CD14-positive monocyte (primary cell): ENCODE results near the gene NUDCD3. TPM values are rescaled to one million over a fixed set of nuclear protein-coding genes. Genes with fewer than 3 reads are reported as not detected.

ENCODE experiments used
- DNase-seq, 3 donors: peaks; one replicate each; pipeline ENCODE4 v3.0.0-alpha.2; 2011 to 2022
- H2AFZ ChIP-seq: 2 replicates; pipeline ENCODE4 v1.6.0; 2012; ENCODE audit warnings: mild to moderate bottlenecking, low read depth, low read length, inconsistent platforms; ENCODE audit not compliant: insufficient read depth, poor library complexity, severe bottlenecking
- H3K27ac ChIP-seq, 2 donors: 1 replicate in 1 of 2; 2 replicates in 1 of 2; pipeline ENCODE4 v1.5.1; 2012 to 2013; ENCODE audit warnings: low read length in 2 of 2, control low read depth in 1 of 2, inconsistent platforms in 1 of 2, low read depth in 1 of 2, mild to moderate bottlenecking in 1 of 2
- H3K27me3 ChIP-seq, 2 donors: one replicate each; pipeline versions ENCODE4 v1.6.0 to v1.6.1; 2011 to 2013; ENCODE audit warnings: low read length in 2 of 2; ENCODE audit not compliant: control insufficient read depth in 2 of 2, insufficient read depth in 2 of 2
- H3K36me3 ChIP-seq, 2 donors: replicated peaks in 1 of 2; 1 replicate in 1 of 2; 2 replicates in 1 of 2; pipeline versions ENCODE4 v1.5.1 to v1.6.1; 2012 to 2013; ENCODE audit warnings: low read length in 2 of 2, control low read depth in 1 of 2, inconsistent platforms in 1 of 2, mild to moderate bottlenecking in 1 of 2; ENCODE audit not compliant: insufficient read depth in 2 of 2, control insufficient read depth in 1 of 2
- H3K4me1 ChIP-seq, 2 donors: 1 replicate in 1 of 2; 2 replicates in 1 of 2; pipeline versions ENCODE4 v1.5.1 to v1.6.1; 2012 to 2013; ENCODE audit warnings: low read length in 2 of 2, control low read depth in 1 of 2, inconsistent platforms in 1 of 2, mild to moderate bottlenecking in 1 of 2, moderate library complexity in 1 of 2; ENCODE audit not compliant: insufficient read depth in 2 of 2, control insufficient read depth in 1 of 2
- H3K4me2 ChIP-seq: replicated peaks from 2 replicates; pipeline ENCODE3; 2012; ENCODE audit warnings: low read length, moderate library complexity, mild to moderate bottlenecking; ENCODE audit not compliant: poor library complexity, severe bottlenecking; ENCODE audit errors: extremely low read depth
- H3K4me3 ChIP-seq, 3 experiments: fragments of 200-600 bp in 1 of 3; sonication (generic) in 1 of 3; replicated peaks in 1 of 3; 1 replicate in 2 of 3; 2 replicates in 1 of 3; pipeline ENCODE4 v1.5.1; 2011 to 2013; ENCODE audit warnings: low read length in 3 of 3, mild to moderate bottlenecking in 3 of 3, control low read depth in 2 of 3, low read depth in 2 of 3, inconsistent platforms in 1 of 3, moderate library complexity in 1 of 3
- H3K79me2 ChIP-seq: 2 replicates; pipeline ENCODE4 v1.6.0; 2012; ENCODE audit warnings: mild to moderate bottlenecking, control low read depth, inconsistent platforms, low read length, moderate library complexity; ENCODE audit not compliant: insufficient read depth
- H3K9ac ChIP-seq: 2 replicates; pipeline ENCODE4 v1.6.0; 2017; ENCODE audit warnings: low read length, mild to moderate bottlenecking; ENCODE audit not compliant: insufficient read depth, poor library complexity, severe bottlenecking
- H3K9me3 ChIP-seq, 2 donors: replicated peaks in 1 of 2; 1 replicate in 1 of 2; 2 replicates in 1 of 2; pipeline versions ENCODE4 v1.5.1 to v1.6.1; 2012 to 2013; ENCODE audit warnings: low read length in 2 of 2, control low read depth in 1 of 2; ENCODE audit not compliant: control insufficient read depth in 1 of 2, insufficient read depth in 1 of 2
- H4K20me1 ChIP-seq: 2 replicates; pipeline ENCODE4 v1.6.0; 2012; ENCODE audit warnings: mild to moderate bottlenecking, low read length, control low read depth, moderate library complexity; ENCODE audit not compliant: insufficient read depth
- H3K27ac Mint-ChIP-seq, 7 donors: one replicate each; pipeline ENCODE4 v1.8.0; 2020; ENCODE audit warnings: mild to moderate bottlenecking in 7 of 7, mixed read lengths in 7 of 7, moderate library complexity in 6 of 7, inconsistent platforms in 2 of 7
- H3K27me3 Mint-ChIP-seq, 3 donors: one replicate each; pipeline ENCODE4 v1.8.0; 2021 to 2022; ENCODE audit warnings: low read depth in 3 of 3, mild to moderate bottlenecking in 3 of 3, mixed read lengths in 3 of 3, moderate library complexity in 3 of 3, inconsistent platforms in 1 of 3
- H3K36me3 Mint-ChIP-seq, 2 donors: one replicate each; pipeline ENCODE4 v1.8.0; 2020; ENCODE audit warnings: mixed read lengths in 2 of 2, inconsistent platforms in 1 of 2, mild to moderate bottlenecking in 1 of 2
- H3K4me1 Mint-ChIP-seq: one replicate; pipeline ENCODE4 v1.8.0; 2020; ENCODE audit warnings: mild to moderate bottlenecking, mixed read lengths
- H3K4me3 Mint-ChIP-seq, 2 donors: one replicate each; pipeline ENCODE4 v1.8.0; 2020; ENCODE audit warnings: mild to moderate bottlenecking in 2 of 2, mixed read lengths in 2 of 2, moderate library complexity in 1 of 2
- H3K9me3 Mint-ChIP-seq, 7 donors: one replicate each; pipeline ENCODE4 v1.8.0; 2020 to 2022; ENCODE audit warnings: mixed read lengths in 7 of 7, mild to moderate bottlenecking in 6 of 7, moderate library complexity in 6 of 7, inconsistent platforms in 2 of 7
- WGBS: methylation state at CpG from one replicate; pipeline ENCODE4 v1.1.5; 2013; ENCODE audit warnings: missing lambda C conversion rate; ENCODE audit not compliant: insufficient coverage; 5-methylcytosine and 5-hydroxymethylcytosine counted together
- intact Hi-C, 2 donors: fragments of 100-400 bp; cut with micrococcal nuclease; formaldehyde crosslinking; loops; one replicate each; pipeline versions ENCODE4 v1.15.0 to v1.15.1; 2023
- polyA plus RNA-seq, 3 donors: library from polyadenylated mRNA; depleted of rRNA in 1 of 3; unstranded in 2 of 3; stranded (reverse) in 1 of 3; fragments of 300-500 nt in 2 of 3; fragments of >200 nt in 1 of 3; fragmentation: Illumina TruSeq in 2 of 3; gene quantifications; 1 replicate in 2 of 3; 2 replicates in 1 of 3; pipeline ENCODE4 v1.2.3, GENCODE V29; 2012 to 2021
- TF ChIP-seq, protein P1 (sequence below): fragments of 200-600 bp; IDR thresholded peaks from one replicate; pipeline ENCODE4 v1.8.0; 2022; ENCODE audit warnings: antibody characterized with exemption, mild to moderate bottlenecking

The NUDCD3 gene
- polyA plus RNA-seq, 3 donors: 13.6 to 26.5 (median 21.6) TPM

DNA sequence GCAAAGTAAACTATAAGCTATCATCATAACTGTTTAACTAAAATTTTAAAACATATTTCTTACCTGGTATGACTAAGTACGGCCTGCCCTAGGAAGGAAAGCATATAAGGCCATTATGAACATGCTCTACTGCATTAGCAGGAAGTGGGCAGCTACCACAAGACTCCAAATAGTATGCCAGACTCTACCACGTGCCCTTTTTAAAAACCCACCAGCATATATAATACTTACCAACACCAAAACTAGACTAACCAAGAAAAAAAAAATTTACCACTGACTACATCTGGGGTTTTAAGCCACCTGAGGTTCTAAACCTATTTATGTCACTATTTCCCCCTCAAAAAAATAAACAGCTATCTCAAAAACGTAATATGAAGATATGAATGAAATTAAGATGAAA lies 30.1 kb downstream of the NUDCD3 start:
- Histone ChIP-seq H3K36me3 (peaks cover 11 to 44% of the 10 kb centered on the region in 2 donors), H3K4me1 (no peaks in the 10 kb centered on the region), H3K4me3 (no peak overlapping the region), H3K79me2 (peaks cover 57% of the 10 kb centered on the region), H3K27ac (no peak overlapping the region), H3K9ac (no peak overlapping the region), H3K4me2 (no peak overlapping the region), H4K20me1 (peaks cover 63% of the 10 kb centered on the region), H3K27me3 (no peaks in the 10 kb centered on the region), H3K9me3 (no peaks in the 10 kb centered on the region), H2AFZ (no peak overlapping the region)
- no peaks in the 10 kb centered on the region for H3K9me3 Mint-ChIP-seq
- H3K27me3 Mint-ChIP-seq: no peaks in the 10 kb centered on the region
- 0% methylated on average over 1 of the region's 3 CpGs for WGBS
- H3K27ac Mint-ChIP-seq: no peak overlapping the region
- H3K36me3 Mint-ChIP-seq: peaks cover 43 to 49% of the 10 kb centered on the region in 2 donors
- intact Hi-C loops: no loop called here
- TF ChIP-seq, protein P1, sequence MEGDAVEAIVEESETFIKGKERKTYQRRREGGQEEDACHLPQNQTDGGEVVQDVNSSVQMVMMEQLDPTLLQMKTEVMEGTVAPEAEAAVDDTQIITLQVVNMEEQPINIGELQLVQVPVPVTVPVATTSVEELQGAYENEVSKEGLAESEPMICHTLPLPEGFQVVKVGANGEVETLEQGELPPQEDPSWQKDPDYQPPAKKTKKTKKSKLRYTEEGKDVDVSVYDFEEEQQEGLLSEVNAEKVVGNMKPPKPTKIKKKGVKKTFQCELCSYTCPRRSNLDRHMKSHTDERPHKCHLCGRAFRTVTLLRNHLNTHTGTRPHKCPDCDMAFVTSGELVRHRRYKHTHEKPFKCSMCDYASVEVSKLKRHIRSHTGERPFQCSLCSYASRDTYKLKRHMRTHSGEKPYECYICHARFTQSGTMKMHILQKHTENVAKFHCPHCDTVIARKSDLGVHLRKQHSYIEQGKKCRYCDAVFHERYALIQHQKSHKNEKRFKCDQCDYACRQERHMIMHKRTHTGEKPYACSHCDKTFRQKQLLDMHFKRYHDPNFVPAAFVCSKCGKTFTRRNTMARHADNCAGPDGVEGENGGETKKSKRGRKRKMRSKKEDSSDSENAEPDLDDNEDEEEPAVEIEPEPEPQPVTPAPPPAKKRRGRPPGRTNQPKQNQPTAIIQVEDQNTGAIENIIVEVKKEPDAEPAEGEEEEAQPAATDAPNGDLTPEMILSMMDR: no peak
- H3K4me1 Mint-ChIP-seq: peaks cover 19% of the 10 kb centered on the region
- H3K4me3 Mint-ChIP-seq: no peak overlapping the region
- DNase-seq: no peak

DNA sequence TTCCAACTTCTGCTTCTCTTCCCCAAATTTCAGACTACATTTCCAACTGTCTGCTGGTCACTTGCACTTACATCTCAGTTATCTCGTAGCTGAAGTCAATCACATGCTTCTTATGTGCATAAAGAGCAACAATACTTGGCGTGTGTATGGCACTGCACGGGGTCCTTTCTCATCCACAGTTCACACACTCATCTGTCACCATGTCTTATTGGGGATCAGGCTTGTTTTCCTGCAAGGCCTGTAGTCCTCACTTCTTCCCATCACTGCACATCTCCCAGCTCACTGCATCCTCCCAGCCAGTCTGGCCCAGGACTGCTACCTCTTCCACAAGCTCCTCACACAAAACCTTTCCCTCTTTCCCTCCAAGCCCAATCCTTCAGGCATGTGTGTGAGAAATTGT lies 35.3 kb downstream of the NUDCD3 start:
- H3K4me2 ChIP-seq: no peak overlapping the region
- Mint-ChIP-seq H3K4me1 (no peaks in the 10 kb centered on the region), H3K27me3 (no peaks in the 10 kb centered on the region), H3K36me3 (peaks cover 51 to 52% of the 10 kb centered on the region in 2 donors), H3K27ac (peak overlapping the region in 1 of 7 donors; percentile 10), H3K9me3 (no peaks in the 10 kb centered on the region), H3K4me3 (no peak overlapping the region)
- H3K4me1 ChIP-seq: no peaks in the 10 kb centered on the region
- no peak for DNase-seq
- no peaks in the 10 kb centered on the region for H3K27me3 ChIP-seq
- WGBS: 95% methylated on average over 3 of the region's 3 CpGs
- H3K9me3 ChIP-seq: no peaks in the 10 kb centered on the region
- H2AFZ ChIP-seq: no peak overlapping the region
- TF ChIP-seq, protein P1: no peak
- intact Hi-C loops: no loop called here
- peaks cover 4 to 42% of the 10 kb centered on the region in 2 donors for H3K36me3 ChIP-seq
- peaks cover 70% of the 10 kb centered on the region for H3K79me2 ChIP-seq
- H4K20me1 ChIP-seq: peaks cover 52% of the 10 kb centered on the region
- no peak overlapping the region for H3K27ac ChIP-seq
- no peak overlapping the region for H3K4me3 ChIP-seq
- H3K9ac ChIP-seq: no peak overlapping the region
